GM03348 (cell line): Measurements from ENCODE around the gene ABCC4.

Experiments used
- DNase-seq: peaks from one replicate; pipeline ENCODE4 v3.0.0; 2012; ENCODE audit warnings: low spot score

The ABCC4 gene

DNA sequence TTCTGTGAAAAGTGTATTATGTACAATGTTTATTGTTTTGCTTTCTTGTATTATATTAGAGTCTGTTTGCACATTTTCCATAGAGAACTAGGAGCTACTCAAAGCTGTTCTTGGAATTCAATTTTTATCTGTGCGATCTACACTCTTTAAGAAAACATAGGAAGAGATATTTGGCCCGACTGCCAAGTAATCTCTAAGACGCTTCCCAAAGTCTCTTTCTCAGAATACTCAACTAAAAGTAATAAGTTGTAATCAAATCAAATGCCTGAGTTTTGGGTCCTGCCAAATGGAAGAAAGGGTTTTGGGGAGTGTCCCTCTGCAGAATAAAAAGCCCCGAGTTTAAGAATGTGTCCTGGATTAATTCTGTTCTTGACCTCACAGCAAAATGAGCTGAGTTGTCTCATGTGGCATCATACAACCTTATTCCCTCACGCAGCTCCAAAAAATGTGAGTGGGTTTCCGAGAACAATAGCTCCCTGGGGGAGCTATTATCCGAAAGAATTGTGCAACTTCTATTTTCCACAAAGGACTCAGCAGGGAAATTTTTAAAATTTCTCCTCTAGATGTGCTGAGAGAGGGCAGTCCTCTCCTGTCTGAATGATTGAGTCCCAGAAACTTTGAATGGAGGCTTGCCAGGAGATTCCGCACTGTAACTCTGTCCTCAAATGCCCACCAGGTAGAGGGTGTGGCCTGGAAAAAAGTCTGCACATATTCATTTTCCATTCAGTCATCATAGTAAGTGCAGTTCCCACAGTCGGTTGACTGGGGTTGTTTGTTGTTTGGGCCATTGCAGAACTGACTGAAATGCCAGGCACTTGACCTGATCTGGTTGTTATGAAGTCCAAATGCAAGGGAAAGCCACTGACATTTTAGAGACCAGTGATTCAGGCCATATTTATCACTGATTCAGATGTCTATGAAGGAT, 309.0 kb downstream of the ABCC4 start:
- DNase-seq, result no peak

DNA sequence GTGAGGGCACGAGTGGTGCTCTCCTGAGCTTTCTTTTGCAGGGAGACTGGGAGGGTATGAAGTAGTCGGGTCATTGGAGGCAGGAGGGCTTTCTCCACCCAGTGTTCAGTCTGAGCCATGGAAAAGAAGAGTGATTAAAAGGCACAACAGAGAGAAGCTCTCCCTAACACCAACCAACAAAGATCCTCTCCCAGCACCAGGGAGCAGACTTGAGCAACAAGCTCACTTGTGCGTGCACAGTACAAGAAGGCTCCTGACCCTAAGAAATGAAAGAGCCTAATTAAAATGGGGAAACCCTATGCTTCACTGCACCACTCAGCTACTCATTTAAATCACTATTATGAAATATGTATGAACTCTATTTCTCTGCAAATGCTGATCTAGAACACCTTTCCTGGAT, 312.6 kb downstream of the ABCC4 start:
- DNase-seq, result no peak

DNA sequence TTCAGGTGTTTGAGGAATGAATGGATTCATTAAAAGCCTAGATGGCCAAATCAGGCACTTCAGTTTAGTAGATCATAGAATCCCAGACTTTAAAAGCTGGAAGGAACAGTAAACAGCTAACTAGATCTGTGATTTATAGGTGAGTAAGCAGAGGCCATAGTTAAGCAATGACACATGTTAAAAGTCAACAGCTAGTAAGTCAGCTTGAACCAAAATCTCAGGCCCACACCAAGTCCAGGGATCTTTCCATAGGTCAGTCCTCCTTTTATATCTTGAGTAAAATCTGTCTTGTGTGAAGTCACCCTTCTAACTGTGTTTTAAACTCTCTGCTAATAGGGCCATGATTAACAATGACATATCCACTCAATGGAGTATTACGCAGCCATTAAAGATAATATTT, 313.4 kb downstream of the ABCC4 start:
- no peak for DNase-seq

DNA sequence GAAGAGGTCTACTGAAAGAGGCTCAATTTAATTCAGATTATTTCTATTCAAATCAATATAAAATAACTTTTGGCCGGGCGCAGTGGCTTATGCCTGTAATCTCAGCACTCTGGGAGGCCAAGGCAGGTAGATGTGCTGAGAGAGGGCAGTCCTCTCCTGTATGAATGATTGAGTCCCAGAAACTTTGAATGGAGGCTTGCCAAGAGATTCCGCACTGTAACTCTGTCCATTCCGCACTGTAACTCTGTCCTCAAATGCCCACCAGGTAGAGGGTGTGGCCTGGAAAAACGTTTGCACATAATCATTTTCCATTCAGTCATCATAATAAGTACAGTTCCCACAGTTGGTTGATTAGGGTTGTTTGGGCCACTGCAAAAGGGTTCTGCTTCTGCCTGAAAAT, 314.2 kb downstream of the ABCC4 start:
- DNase-seq, result no peak

DNA sequence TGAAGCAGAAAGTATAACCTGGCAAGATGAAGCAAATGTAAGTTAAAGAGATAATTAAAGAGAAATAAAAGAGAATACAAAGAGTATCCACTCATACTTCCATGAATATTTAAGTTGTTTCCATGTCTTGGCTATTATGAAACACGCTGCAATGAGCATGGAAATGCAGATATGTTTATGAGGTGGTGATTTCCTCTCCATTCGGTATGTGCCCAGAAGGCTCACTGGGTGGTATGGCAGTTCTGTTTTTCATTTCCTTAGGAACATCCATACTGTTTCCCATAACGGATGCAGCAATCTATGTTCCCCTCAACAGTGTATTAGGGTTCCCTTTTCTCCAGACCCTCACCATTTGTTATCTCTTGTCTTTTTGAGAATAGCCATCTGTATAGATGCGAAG, 316.3 kb downstream of the ABCC4 start:
- no peak for DNase-seq

DNA sequence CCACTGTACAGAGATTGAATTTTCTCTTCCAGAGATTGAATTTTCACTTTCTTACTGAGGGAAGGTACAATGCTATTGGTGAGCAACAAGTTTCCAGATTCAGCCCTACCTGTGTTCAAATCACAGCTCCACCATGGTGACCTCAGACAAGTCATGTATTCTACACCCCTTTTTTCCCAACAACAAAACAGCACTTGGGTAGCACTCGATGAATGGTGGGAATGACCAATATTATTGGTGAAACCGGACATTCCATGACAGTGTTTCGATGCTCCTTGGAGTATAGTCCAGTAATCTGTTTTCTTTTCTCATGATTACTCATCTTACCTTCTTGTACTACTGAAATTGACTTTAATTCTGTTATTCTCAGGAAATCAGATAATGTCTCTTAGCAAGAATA, 322.7 kb downstream of the ABCC4 start:
- no peak for DNase-seq

DNA sequence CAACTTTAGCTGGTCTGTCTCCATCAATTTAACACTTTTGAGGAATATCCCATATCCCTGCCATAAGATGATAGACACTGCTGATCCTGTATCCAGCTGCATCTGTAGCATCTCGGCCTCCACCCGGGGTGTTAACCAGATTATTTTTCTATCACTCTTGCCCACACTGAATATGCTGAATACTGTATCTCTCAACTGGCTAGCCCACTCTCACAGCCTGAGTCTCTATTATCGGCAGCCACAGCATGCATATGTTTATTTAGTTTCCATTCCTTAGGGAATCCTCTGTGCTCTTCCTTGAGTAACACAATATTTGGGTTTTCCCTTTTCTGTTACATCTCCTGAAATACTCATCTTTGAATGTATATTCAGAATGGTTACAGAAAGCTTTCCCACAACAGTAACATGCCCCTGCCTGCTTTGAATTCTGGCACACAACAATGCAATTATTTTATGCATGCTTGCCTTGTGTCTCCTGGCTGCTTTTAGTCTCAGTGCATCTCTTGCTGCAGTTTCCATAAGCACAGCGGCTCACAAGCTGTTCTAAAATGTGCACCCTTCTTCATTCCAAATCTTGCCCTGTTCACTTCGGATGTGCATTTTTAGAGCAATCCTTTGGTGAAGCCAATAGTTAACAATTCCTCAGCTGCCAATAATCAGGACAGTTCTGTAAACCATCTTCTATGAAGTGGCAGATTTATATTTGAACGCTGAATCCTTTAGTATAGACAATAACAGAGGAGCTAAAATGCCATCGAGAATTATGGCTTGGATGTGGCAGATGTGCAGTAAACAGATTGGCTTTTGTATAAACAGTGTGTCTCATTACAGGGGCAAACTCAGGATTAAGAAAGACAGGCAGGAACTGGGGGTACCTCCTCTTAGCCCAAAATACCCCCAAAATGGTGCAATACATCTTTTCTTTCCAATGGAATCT, 327.0 kb downstream of the ABCC4 start:
- DNase-seq, result no peak

DNA sequence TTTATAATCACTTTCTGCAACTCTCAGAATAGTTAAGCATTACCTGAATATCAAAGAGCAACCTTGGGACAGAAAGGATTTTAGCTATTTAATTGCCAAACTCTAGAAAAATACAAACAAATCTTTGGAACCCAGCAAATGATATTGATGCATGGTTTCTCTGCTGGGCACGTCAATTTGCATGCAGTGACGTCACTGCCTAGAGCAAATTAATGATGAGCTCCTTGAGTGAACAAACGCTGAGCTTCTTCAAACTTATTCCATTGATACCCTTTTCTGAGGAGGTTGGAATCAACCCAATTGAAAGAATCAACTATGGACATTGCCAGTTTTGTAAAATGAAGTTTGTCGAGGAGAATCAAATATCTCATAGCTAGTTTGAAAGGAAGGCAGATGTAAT, 329.0 kb downstream of the ABCC4 start:
- DNase-seq, result no peak
